ENCODE measurements around the gene SLC35F1. TPM values are rescaled to one million over a fixed set of nuclear protein-coding genes. Genes with fewer than 3 reads are reported as not detected.

The SLC35F1 gene
- total RNA-seq, 2 donors from 2014 or later = 1.5 to 2.1 TPM

DNA sequence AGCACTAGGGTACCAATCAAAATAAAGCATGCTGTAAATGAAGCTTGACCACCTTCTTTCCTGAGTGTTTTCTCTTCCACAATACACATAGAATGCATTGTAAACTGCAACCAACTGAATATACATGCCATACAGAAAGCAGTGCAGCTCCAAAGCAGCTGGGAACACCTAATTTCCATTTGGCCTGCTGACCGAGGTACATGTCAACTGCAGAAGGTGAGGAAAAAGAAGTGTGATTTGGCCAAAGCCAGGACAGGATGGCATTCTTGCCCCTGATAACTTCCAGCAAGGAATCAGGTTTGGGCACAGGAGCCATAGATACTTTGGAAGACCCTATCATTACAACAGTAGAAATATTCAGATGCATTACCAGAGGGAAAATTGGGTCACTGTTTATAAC lies 258.4 kb downstream of the SLC35F1 start:
- Histone ChIP-seq H3K27ac (no peak overlapping the region), H3K9me3 (no peaks in the 10 kb centered on the region), H3K27me3 (replicated peaks; ENCODE audit: insufficient read depth) (no peaks in the 10 kb centered on the region), H3K4me3 (no peak overlapping the region), H3K36me3 (no peaks in the 10 kb centered on the region), H3K4me1 (replicated peaks) (no peaks in the 10 kb centered on the region)
- DNase-seq (ENCODE audit: low spot score) = no peak
- intact Hi-C loops (cut with DNase I) = no loop called here
- TF ChIP-seq POLR2AphosphoS5 (IDR thresholded peaks at IDR 0.05) = no peak
- TF ChIP-seq, protein P1, sequence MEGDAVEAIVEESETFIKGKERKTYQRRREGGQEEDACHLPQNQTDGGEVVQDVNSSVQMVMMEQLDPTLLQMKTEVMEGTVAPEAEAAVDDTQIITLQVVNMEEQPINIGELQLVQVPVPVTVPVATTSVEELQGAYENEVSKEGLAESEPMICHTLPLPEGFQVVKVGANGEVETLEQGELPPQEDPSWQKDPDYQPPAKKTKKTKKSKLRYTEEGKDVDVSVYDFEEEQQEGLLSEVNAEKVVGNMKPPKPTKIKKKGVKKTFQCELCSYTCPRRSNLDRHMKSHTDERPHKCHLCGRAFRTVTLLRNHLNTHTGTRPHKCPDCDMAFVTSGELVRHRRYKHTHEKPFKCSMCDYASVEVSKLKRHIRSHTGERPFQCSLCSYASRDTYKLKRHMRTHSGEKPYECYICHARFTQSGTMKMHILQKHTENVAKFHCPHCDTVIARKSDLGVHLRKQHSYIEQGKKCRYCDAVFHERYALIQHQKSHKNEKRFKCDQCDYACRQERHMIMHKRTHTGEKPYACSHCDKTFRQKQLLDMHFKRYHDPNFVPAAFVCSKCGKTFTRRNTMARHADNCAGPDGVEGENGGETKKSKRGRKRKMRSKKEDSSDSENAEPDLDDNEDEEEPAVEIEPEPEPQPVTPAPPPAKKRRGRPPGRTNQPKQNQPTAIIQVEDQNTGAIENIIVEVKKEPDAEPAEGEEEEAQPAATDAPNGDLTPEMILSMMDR (IDR thresholded peaks at IDR 0.05) = no peak
- no peak for TF ChIP-seq POLR2A (IDR thresholded peaks at IDR 0.05)
- 90% methylated on average over 1 of the region's 1 CpG for WGBS

DNA sequence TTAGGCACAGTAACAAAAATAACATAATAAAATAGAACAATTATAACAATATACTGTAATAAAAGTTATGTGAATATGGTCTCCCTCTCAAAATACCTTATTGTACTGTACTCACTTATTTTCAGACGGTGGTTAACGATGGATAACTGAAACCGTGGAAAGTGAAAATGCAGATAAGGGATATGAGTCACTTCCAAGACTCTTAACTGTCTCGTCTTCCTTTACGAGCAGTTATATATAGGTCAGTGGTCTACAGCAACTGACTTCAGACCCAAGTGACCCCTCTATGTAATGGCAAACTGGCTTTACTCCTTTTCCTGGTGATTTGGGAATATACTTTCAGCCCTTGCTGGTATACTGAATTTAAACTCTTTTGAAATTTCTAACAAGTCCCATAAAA lies 261.4 kb downstream of the SLC35F1 start:
- Histone ChIP-seq H3K4me3 (no peak overlapping the region), H3K9me3 (no peaks in the 10 kb centered on the region), H3K4me1 (replicated peaks) (no peaks in the 10 kb centered on the region), H3K27me3 (replicated peaks; ENCODE audit: insufficient read depth) (no peaks in the 10 kb centered on the region), H3K27ac (no peak overlapping the region), H3K36me3 (no peaks in the 10 kb centered on the region)
- 33% methylated on average over 5 of the region's 5 CpGs for WGBS
- intact Hi-C loops (cut with DNase I) = no loop called here
- no peak for TF ChIP-seq POLR2AphosphoS5 (IDR thresholded peaks at IDR 0.05)
- TF ChIP-seq, protein P1 (IDR thresholded peaks at IDR 0.05) = no peak
- TF ChIP-seq POLR2A (IDR thresholded peaks at IDR 0.05) = no peak
- no peak for DNase-seq (ENCODE audit: low spot score)

DNA sequence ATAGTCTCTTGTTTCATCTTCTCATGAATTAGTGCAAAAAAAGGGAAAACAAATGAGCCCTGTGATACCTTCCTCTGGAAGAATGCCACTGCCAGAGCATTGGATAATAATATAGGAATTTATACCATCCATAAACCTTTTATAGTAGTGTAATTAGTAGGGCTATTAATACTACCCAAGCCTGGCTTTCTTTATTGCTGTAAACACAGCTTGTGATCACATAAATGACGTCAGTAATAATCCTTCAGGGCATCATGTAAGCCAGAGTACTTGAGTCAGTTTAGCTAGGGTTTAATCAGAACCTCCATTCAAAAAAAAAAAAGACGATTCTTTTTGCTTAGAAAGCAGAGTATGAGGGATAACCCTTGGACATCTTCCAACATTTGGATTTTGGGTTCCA lies 264.8 kb downstream of the SLC35F1 start:
- TF ChIP-seq POLR2AphosphoS5 (IDR thresholded peaks at IDR 0.05) = no peak
- TF ChIP-seq, protein P1 (IDR thresholded peaks at IDR 0.05) = no peak
- no peak for TF ChIP-seq POLR2A (IDR thresholded peaks at IDR 0.05)
- no peaks in the 10 kb centered on the region for H3K27me3 ChIP-seq (replicated peaks; ENCODE audit: insufficient read depth)
- DNase-seq (ENCODE audit: low spot score) = no peak
- 23% methylated on average over 2 of the region's 2 CpGs for WGBS
- no peaks in the 10 kb centered on the region for H3K36me3 ChIP-seq
- intact Hi-C loops (cut with DNase I) = no loop called here
- no peak overlapping the region for H3K4me3 ChIP-seq
- no peak overlapping the region for H3K27ac ChIP-seq
- H3K9me3 ChIP-seq = no peaks in the 10 kb centered on the region
- no peaks in the 10 kb centered on the region for H3K4me1 ChIP-seq (replicated peaks)

DNA sequence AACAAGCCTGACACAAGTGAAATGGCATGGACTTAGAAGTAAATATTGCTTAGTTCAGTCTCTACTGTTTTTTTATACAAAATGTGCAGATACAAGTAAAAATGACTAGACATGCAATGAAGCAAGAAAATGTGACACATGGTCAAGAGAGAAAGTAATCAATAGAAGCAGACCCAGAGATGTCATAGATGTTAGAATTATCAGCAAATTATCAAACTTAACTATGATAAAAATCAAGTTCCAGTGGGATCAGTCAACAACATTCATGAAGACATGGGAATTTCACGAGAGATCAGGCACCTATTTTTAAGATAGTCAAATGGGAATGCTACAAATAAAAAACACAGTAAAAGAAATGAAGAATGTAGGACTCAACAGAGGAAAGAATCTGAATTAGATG lies 267.0 kb downstream of the SLC35F1 start:
- WGBS = 76% methylated on average over 1 of the region's 1 CpG
- intact Hi-C loops (cut with DNase I) = no loop called here
- TF ChIP-seq POLR2AphosphoS5 (IDR thresholded peaks at IDR 0.05) (no peak), POLR2A (IDR thresholded peaks at IDR 0.05) (no peak)
- TF ChIP-seq, protein P1 (IDR thresholded peaks at IDR 0.05) = no peak

DNA sequence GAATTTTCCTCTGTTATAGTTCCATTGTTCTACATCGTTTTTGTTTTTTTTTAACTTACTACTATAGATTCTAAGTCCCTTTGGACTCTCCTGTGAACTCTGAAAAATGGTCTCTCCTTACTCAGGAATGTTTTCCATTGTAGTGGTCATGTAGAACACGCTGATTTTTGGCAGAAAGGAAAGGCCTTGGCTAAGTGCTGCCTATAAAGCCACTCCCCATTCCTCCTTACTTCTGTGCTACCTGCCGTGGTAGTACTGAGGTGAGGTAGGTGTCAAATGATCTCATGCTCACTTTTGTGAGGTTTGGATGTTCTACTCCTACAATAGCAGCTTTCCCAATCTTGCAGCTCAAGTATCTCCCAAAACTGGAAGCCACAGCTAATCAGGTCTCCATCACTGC lies 270.7 kb downstream of the SLC35F1 start:
- intact Hi-C loops (cut with DNase I) = no loop called here
- H3K4me1 ChIP-seq (replicated peaks) = no peaks in the 10 kb centered on the region
- H3K27ac ChIP-seq = no peak overlapping the region
- WGBS = 48% methylated on average over 3 of the region's 3 CpGs
- H3K36me3 ChIP-seq = no peaks in the 10 kb centered on the region
- H3K27me3 ChIP-seq (replicated peaks; ENCODE audit: insufficient read depth) = no peaks in the 10 kb centered on the region
- no peak for DNase-seq (ENCODE audit: low spot score)
- TF ChIP-seq POLR2A (IDR thresholded peaks at IDR 0.05) (no peak), POLR2AphosphoS5 (IDR thresholded peaks at IDR 0.05) (no peak)
- TF ChIP-seq, protein P1 (IDR thresholded peaks at IDR 0.05) = no peak
- no peaks in the 10 kb centered on the region for H3K9me3 ChIP-seq
- H3K4me3 ChIP-seq = no peak overlapping the region

More for the DNA sequence above, 267.0 kb downstream of the SLC35F1 start:
- Histone ChIP-seq H3K9me3 (no peaks in the 10 kb centered on the region), H3K36me3 (no peaks in the 10 kb centered on the region), H3K27me3 (replicated peaks; ENCODE audit: insufficient read depth) (no peaks in the 10 kb centered on the region), H3K4me3 (no peak overlapping the region), H3K4me1 (replicated peaks) (no peaks in the 10 kb centered on the region), H3K27ac (no peak overlapping the region)
- no peak for DNase-seq (ENCODE audit: low spot score)

All from prostate gland (tissue), 2 donors.